Thyroid gland (tissue), 4 donors: ENCODE measurements around the gene SCN5A. TPM values are rescaled to one million over a fixed set of nuclear protein-coding genes. Genes with fewer than 3 reads are reported as not detected.

ENCODE experiments used
- DNase-seq, 2 donors: peaks; one replicate each; pipeline ENCODE4 v3.0.0-alpha.2; 2019
- H3K27ac ChIP-seq, 3 donors: fragments of 200-600 bp; sonication (generic); 1 replicate in 2 of 3; 2 replicates in 1 of 3; pipeline ENCODE4 v1.5.1; 2016 to 2019; ENCODE audit warnings: mild to moderate bottlenecking in 1 of 3, moderate library complexity in 1 of 3
- H3K27me3 ChIP-seq: fragments of 200-600 bp; sonication (generic); one replicate; pipeline ENCODE4 v1.5.1; 2019
- H3K36me3 ChIP-seq, 2 donors: fragments of 200-600 bp; sonication (generic); one replicate each; pipeline ENCODE4 v1.5.1; 2016 to 2019
- H3K4me1 ChIP-seq, 2 donors: fragments of 200-600 bp; sonication (generic); one replicate each; pipeline ENCODE4 v1.5.1; 2017 to 2019
- H3K4me3 ChIP-seq, 3 donors: fragments of 200-600 bp; sonication (generic); replicated peaks in 1 of 3; 1 replicate in 2 of 3; 2 replicates in 1 of 3; pipeline ENCODE4 v1.5.1; 2016; ENCODE audit warnings: mild to moderate bottlenecking in 1 of 3
- H3K9me3 ChIP-seq: fragments of 200-600 bp; sonication (generic); one replicate; pipeline ENCODE4 v1.5.1; 2017
- CTCF ChIP-seq, 6 experiments: fragments of 200-600 bp in 3 of 6; fragments of 450-650 bp in 3 of 6; sonication (generic) in 3 of 6; IDR thresholded peaks; one replicate each; pipeline ENCODE4 v1.5.1; 2016 to 2019; ENCODE audit warnings: antibody characterized with exemption in 6 of 6, mild to moderate bottlenecking in 2 of 6, inconsistent platforms in 1 of 6, moderate library complexity in 1 of 6
- POLR2A ChIP-seq, 2 donors: fragments of 450-650 bp; IDR thresholded peaks; one replicate each; pipeline ENCODE4 v1.6.1; 2017; ENCODE audit warnings: antibody characterized with exemption in 2 of 2, mild to moderate bottlenecking in 2 of 2, moderate library complexity in 1 of 2
- WGBS, 2 donors: methylation state at CpG; one replicate each; pipeline ENCODE4 v1.1.5; 2017; 5-methylcytosine and 5-hydroxymethylcytosine counted together
- intact Hi-C: fragments of 100-400 bp; cut with DNase I; formaldehyde crosslinking; loops from one replicate; pipeline ENCODE4 v1.15.1; 2023
- total RNA-seq, 4 donors: library from RNA; depleted of rRNA; stranded (reverse); fragments of >200 nt; gene quantifications; one replicate each; pipeline ENCODE4 v1.2.3, GENCODE V29; 2016

SCN5A gene
- total RNA-seq, 4 donors from 2014 or later: 0.13 to 1.9 (median 1.1) TPM

- H3K27me3 ChIP-seq: no peaks in the 10 kb centered on the region
- H3K9me3 ChIP-seq: no peaks in the 10 kb centered on the region
- H3K4me3 ChIP-seq: no peak overlapping the region
- H3K4me1 ChIP-seq: no peaks in the 10 kb centered on the region
- TF ChIP-seq CTCF (IDR thresholded peaks at IDR 0.05) (no peak), POLR2A (IDR thresholded peaks at IDR 0.05) (no peak)
- H3K27ac ChIP-seq: no peak overlapping the region
- intact Hi-C loops: no loop called here
- H3K36me3 ChIP-seq: no peaks in the 10 kb centered on the region
- peak; percentile 32 to 58 for DNase-seq
- 35 to 41% methylated on average over 10 to 12 of the region's 17 CpGs for whole genome bisulfite sequencing, 2 donors
Measured at GRCh38 chr3:38548154-38548931, 101.1 kb downstream of the SCN5A start.

- Histone ChIP-seq H3K36me3 (no peaks in the 10 kb centered on the region), H3K27me3 (no peaks in the 10 kb centered on the region), H3K4me1 (no peaks in the 10 kb centered on the region), H3K27ac (no peak overlapping the region), H3K9me3 (no peaks in the 10 kb centered on the region), H3K4me3 (no peak overlapping the region)
- TF ChIP-seq CTCF (IDR thresholded peaks at IDR 0.05) (no peak), POLR2A (IDR thresholded peaks at IDR 0.05) (no peak)
- DNase-seq: no peak
- 85 to 94% methylated on average over 4 of the region's 4 CpGs for WGBS, 2 donors
- intact Hi-C loops: no loop called here
Measured at GRCh38 chr3:38545983-38546382, 103.5 kb downstream of the SCN5A start.

- intact Hi-C loops: no loop called here
- H3K9me3 ChIP-seq: no peaks in the 10 kb centered on the region
- no peak overlapping the region for H3K27ac ChIP-seq
- H3K27me3 ChIP-seq: no peaks in the 10 kb centered on the region
- TF ChIP-seq POLR2A (IDR thresholded peaks at IDR 0.05): no peak
- no peak for TF ChIP-seq CTCF (IDR thresholded peaks at IDR 0.05)
- H3K36me3 ChIP-seq: no peaks in the 10 kb centered on the region
- 72 to 74% methylated on average over 1 of the region's 1 CpG for WGBS, 2 donors
- no peak for DNase-seq
- no peaks in the 10 kb centered on the region for H3K4me1 ChIP-seq
- no peak overlapping the region for H3K4me3 ChIP-seq
Measured at GRCh38 chr3:38545550-38545949, 103.9 kb downstream of the SCN5A start.

- WGBS, 2 donors: 89 to 95% methylated on average over 3 of the region's 3 CpGs
- no peak for DNase-seq
- no peaks in the 10 kb centered on the region for H3K27me3 ChIP-seq
- H3K27ac ChIP-seq: no peak overlapping the region
- no peaks in the 10 kb centered on the region for H3K9me3 ChIP-seq
- TF ChIP-seq CTCF (IDR thresholded peaks at IDR 0.05) (no peak), POLR2A (IDR thresholded peaks at IDR 0.05) (no peak)
- intact Hi-C loops: no loop called here
- H3K4me3 ChIP-seq: no peak overlapping the region
- H3K36me3 ChIP-seq: no peaks in the 10 kb centered on the region
- H3K4me1 ChIP-seq: no peaks in the 10 kb centered on the region
Measured at GRCh38 chr3:38544926-38545325, 104.6 kb downstream of the SCN5A start.

GRCh38 chr3:38543586-38543985, 105.9 kb downstream of the SCN5A start:
- TF ChIP-seq POLR2A (IDR thresholded peaks at IDR 0.05): no peak
- no peak for TF ChIP-seq CTCF (IDR thresholded peaks at IDR 0.05)
- 95% methylated on average over 3 of the region's 7 CpGs; no CpG with 5 or more reads in 1 of the 2 donors for WGBS, 2 donors
- no peak for DNase-seq
- Histone ChIP-seq H3K27me3 (no peaks in the 10 kb centered on the region), H3K27ac (no peak overlapping the region), H3K36me3 (no peaks in the 10 kb centered on the region), H3K4me1 (no peaks in the 10 kb centered on the region), H3K4me3 (no peak overlapping the region), H3K9me3 (no peaks in the 10 kb centered on the region)
- intact Hi-C loops: no loop called here
